GM21619 (cell line): ENCODE results near the gene BCS1L.

ENCODE experiments used
- ATAC-seq: cut with Tn5 transposase; IDR thresholded peaks from one replicate; pipeline ENCODE4 v1.9.1; 2021; ENCODE audit not compliant: unreplicated experiment

BCS1L gene

DNA sequence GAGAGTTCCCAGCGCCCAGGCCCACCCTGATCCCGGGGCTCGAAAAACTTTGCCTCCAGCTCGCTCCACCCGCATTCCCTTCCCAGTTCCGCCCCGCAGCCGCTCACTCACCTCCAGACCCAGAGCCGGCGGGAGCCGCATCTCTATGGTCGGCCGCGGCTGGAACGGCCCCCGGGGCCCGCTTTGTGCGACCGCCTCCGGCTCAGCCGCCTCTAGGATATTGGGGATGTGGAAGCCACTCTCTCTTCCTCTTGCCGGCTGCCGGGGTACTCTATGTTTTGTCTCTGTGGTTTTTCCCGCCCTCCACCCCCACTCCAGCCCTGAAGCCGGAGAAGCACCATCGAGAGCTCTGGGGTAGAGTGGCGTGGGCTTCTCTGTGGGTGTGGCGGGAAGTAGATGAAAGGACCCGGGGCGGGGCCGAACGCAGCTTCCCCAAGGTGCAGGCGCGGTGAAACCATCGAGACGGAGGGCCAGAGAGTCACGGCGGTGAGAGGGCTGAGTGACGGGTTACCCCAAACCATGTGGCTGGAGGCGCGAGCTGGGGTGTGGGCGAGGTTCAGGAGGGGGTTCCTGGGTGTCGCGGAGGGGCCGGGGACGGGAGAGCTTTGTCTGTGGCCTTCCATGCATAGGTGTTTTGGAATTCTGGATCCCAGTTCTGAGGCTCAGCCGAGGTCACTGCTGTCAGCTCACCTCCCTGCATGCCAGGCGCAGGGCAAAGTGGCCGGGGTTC is at the start of gene BCS1L, which contains the start of gene ZNF142:
BCS1L (plus strand) TSS at position 426 of the 730 bp plus-strand sequence. CDS start 1,305 bp downstream, outside the sequence.
ZNF142 (minus strand) TSS at position 366 of the 730 bp plus-strand sequence. CDS start 3,194 bp downstream, outside the sequence.
- ATAC-seq, result peak; percentile 94

- ATAC-seq, result no peak
These were observed 43.6 kb upstream of the BCS1L start for GRCh38 chr2:218615868-218616315.

DNA sequence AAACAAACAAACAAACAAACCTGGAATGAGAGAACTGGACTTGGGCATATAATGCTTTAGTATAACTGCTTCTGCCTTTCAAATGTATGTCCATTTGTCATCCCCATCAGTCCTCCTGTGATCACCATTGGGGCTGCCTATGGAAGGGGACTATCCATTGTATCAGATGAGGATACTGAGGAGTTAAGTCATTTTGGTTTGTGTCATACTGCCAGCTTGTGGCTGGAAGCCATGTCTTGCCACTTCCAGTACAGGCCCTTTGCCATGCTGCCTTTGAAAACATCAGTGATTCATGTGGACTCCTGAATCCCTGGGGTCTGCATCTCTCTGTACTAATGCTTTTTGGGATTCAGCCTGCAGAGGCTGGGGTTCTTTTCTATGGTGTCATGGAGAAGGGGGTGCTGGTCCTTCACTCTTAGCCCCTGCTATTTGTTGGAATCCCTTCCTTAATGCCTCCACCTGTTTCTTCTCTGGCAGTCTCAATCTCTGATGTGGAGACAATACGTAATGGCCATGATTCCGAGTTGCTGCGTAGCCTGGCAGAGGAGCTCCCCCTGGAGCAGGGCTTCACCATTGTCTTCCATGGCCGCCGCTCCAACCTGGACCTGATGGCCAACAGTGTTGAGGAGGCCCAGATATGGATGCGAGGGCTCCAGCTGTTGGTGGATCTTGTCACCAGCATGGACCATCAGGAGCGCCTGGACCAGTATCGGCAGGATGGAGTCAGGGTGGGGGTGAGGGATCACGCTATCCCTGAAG is 41.2 kb upstream of the BCS1L start:
- ATAC-seq, result no peak

DNA sequence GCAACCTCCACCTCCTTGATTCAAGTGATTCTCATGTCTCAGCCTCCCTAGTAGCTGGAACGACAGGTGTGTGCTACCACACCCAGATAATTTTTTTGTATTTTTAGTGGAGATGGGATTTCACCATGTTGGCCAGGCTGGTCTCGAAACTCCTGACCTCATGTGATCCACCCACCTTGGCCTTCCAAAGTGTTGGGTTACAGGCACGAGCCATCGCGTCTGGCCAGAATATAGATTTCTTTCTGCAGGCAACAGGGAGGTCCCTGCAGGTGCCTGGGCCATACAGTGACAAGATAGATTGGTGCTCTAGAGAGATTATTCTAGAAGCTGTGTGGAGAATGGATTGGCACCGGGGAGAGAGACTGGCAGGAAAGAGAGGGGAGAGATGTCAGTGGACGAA is 38.5 kb upstream of the BCS1L start:
- no peak for ATAC-seq

DNA sequence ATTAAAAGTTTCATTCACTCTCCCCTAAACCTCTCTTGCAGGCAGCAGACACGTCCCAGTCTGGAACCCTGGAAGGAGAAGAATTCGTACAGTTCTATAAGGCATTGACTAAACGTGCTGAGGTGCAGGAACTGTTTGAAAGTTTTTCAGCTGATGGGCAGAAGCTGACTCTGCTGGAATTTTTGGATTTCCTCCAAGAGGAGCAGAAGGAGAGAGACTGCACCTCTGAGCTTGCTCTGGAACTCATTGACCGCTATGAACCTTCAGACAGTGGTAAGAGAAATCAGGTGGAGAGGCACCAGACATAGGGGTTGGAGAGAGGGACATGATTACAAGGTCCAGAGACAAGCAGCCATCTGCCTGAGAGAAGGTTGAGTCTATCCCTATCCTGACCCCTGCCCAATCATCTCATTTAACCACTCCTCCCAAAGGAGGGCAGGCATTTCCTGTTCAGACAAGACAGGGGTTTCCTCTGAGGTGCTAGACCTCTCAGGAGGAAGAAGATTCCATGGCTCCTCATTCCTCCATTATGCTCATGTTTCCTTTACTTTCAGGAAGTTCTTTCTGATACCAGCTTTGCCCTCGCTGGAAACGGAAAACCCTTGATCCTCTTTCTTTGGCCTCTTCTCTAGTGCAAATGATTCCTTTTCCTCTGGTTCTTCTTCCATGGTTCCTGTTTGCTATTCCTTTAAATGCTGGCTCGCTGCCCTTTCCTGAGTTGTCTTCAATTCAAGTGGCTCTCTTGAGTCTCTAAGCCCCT is 36.7 kb upstream of the BCS1L start:
- ATAC-seq, result no peak

DNA sequence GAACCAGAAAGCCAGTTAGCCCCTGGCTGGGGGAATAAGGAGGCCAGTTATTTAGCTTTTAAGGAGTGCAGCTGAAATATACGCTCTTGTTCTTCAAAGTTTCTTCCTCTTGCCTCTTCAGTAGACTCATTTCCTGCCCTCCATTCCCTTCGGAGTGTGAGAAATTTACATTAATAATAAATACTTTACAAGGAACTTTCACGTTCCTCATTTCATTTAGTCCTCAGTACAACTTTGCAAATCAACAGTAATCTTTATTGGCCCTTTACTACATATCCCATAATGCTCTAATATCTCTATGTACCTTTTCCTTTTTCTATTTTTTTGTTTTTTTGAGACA is 36.1 kb upstream of the BCS1L start:
- no peak for ATAC-seq

DNA sequence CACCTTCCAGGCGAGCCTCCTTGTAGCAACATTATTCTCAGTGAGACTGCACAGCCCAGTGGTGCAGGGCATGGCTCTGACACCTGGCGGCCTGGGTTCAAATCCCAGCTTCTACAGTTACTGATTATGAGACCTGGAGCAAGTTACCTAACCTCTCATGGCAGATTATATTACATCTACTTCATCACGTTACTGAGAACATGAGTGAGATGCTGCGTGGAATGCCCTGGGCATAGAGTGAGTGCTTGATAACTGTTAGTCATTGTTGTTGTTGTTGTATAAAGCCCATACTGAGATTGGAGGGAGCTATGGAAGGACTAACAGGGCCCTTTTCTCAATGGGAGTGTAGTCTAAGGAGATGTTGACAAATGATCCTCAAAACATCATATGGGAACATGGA is 33.1 kb upstream of the BCS1L start:
- no peak for ATAC-seq

DNA sequence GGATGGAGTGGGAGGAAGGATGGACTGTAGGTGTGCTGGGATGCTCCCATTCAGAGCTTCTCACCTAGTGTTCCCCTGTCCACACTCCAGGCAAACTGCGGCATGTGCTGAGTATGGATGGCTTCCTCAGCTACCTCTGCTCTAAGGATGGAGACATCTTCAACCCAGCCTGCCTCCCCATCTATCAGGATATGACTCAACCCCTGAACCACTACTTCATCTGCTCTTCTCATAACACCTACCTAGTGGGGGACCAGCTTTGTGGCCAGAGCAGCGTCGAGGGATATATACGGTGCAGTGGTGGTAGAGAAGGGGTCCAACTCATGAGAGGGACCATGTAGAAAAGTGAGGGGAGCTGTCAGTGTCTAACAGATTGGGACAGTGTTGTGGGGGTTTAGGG is 31.5 kb upstream of the BCS1L start:
- ATAC-seq, result no peak

DNA sequence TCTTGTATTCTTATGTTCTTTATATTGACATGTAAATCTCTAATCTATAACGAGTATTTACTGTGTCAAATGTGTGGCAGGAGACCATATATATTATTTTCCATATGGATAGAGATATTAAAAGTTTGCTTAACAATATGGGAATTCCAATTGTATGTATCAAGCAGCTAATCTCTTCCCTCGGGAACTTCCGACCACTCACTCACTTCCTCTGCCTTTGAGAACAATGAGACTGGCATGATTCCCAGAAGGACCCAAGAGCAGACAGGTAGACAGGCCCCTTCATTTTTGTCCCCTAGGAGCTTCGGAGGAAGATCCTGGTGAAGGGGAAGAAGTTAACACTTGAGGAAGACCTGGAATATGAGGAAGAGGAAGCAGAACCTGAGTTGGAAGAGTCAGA is 27.6 kb upstream of the BCS1L start:
- ATAC-seq, result no peak

DNA sequence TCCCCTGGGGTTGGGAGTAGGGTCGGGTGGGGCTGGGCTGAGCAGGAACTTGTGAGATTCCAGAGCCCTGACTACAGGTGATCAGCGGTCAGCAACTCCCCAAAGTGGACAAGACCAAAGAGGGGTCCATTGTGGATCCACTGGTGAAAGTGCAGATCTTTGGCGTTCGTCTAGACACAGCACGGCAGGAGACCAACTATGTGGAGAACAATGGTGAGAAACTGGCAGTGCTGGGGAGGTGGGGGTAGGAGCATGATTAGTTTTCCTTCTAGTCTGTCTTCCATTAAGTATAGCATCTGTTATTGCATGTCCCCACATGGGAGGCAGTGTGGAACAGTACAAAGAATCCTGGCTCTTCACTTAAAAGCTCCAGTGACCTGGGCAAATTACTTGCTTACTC is 23.8 kb upstream of the BCS1L start:
- ATAC-seq, result no peak

DNA sequence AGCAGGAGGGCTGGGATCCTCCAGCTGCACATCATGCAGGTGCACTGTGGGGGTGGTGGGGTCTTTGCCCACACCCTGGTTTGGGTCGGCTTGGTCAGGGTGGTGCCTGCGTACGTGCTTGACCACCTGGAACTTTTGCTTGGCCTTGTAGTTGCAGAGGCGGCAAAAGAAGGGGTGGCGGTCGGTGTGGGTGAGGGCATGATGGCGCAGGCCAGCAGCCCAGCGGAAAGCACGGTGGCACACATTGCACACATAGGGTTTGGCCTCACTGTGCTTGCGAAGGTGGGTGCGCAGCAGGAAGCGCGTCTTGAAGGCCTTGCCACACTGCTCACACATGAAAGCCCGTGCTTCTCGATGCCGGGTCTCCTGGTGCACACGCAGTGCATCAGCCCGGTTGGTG is 21.1 kb upstream of the BCS1L start:
- no peak for ATAC-seq

GRCh38 chr2:218642121-218642656 is 17.3 kb upstream of the BCS1L start:
- ATAC-seq, result no peak

DNA sequence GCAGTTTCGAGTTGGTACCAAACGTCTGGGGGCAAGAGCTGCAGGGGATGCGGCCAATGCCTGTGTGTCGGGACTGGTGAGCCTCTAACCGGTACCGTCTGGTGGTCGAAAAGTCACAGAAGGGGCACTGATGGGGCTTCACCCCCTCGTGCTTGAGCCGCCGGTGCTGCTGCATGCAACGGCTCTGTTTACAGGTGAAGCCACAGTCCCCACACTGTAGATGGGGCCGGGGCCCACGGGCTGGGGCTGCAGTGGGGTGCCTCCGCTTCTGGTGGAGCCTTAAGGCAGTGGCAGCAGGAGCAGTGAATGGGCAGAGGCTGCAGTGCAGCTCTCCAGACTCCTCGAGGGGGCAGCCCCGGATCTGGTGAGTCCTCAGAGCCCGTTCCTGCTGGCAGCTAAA is 16.7 kb upstream of the BCS1L start:
- no peak for ATAC-seq

GRCh38 chr2:218643751-218644310 is 15.7 kb upstream of the BCS1L start:
- no peak for ATAC-seq

GRCh38 chr2:218644721-218645120 is 14.8 kb upstream of the BCS1L start:
- ATAC-seq, result no peak

DNA sequence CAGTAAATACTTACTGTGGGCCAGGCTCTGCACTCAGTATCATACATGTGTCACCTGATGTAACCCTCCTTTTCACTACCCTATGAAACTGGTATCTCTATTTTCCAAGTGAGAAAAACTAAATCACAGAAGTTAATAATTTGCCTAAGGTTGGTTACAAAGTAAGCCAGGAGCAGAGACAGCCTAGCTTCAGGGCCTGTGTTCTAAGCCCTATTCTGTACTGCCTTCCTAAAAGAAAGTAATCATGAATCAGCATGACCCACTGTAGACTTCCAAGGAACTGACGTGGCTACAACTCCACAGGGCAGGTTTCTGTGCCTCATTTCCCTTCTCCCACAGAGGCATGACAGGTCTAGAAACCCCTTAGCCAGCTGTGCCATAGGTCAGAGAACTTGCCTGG is 14.4 kb upstream of the BCS1L start:
- ATAC-seq, result peak; percentile 69

DNA sequence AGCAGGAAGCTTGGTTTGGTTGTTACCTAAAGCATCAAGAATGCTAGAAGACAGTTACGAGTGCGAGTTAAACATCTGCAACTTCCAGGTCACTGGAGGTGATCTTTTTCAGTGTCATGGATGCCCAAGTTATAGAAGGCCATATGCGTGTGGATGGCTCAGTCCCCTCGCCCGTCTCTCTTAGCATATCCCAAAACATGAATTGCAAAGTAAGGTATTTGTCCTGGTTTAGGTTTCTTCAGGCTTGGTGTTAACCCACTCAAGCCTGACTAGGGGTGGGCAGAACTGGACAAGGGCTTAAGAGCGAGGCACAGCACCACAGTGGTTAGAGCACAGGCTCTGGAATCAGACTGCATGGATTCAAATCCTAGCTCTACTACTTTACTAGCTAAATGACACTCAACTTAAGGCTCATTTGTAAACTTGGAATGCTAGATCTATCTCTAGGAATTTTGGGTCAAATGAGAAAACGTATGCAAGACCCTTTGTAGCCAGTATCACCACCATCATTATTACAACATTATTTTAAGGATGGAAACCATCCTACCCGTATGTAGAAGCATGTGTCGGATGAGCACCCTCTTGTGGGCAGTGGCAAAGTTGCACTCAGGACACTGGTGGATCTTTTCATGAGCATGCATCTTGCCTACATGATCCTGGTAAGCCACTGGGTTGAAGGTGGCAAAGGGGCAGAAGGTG is 11.2 kb upstream of the BCS1L start:
- no peak for ATAC-seq

- ATAC-seq, result no peak
These were observed 10.7 kb upstream of the BCS1L start for GRCh38 chr2:218648787-218649100.

GRCh38 chr2:218655751-218656150 is 3.7 kb upstream of the BCS1L start:
- ATAC-seq, result no peak

DNA sequence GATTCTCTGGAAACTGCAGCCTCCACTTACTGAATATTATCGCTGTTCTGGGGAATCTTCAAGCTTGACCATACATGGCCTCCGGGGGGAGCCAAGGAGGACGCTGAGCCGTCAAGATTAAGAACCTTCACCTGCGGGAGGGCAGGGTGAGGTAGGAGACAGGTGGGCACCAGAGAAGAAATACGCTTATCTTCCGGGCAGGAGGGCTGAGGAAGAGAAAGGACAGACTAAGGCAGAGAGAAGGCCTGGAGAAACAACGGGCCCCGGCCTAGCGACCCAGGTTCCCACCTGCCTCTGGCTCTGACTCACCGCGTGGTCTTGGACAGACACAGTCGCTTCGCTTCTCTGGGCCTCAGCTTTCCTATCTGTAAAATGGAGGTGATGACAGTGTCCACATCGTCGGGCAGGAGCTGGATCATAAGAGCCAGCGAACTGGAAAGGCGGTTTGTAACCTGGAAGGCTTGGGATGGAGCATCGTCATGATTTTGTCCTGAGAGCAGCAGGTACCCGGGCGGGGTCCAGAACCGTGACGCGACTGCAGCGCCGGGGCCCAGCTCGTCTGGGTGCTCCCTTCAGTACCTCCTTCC is 719 bp upstream of the BCS1L start:
- ATAC-seq, result peak; percentile 38
